Peyer's patch (tissue), 4 donors: ENCODE measurements around the gene FOXF1.

Source experiments
- POLR2A ChIP-seq, 2 donors: fragments of 450-650 bp; IDR thresholded peaks; one replicate each; pipeline ENCODE4 v1.5.1; 2017; ENCODE audit warnings: antibody characterized with exemption in 2 of 2, mild to moderate bottlenecking in 2 of 2, moderate library complexity in 2 of 2
- TF ChIP-seq, protein P1 (sequence below), 6 experiments: fragments of 450-650 bp in 4 of 6; fragments of 200-600 bp in 2 of 6; sonication (generic) in 1 of 6; IDR thresholded peaks; one replicate each; pipeline ENCODE4 v1.5.1; 2017 to 2019; ENCODE audit warnings: antibody characterized with exemption in 6 of 6, mild to moderate bottlenecking in 3 of 6, moderate library complexity in 1 of 6

DNA sequence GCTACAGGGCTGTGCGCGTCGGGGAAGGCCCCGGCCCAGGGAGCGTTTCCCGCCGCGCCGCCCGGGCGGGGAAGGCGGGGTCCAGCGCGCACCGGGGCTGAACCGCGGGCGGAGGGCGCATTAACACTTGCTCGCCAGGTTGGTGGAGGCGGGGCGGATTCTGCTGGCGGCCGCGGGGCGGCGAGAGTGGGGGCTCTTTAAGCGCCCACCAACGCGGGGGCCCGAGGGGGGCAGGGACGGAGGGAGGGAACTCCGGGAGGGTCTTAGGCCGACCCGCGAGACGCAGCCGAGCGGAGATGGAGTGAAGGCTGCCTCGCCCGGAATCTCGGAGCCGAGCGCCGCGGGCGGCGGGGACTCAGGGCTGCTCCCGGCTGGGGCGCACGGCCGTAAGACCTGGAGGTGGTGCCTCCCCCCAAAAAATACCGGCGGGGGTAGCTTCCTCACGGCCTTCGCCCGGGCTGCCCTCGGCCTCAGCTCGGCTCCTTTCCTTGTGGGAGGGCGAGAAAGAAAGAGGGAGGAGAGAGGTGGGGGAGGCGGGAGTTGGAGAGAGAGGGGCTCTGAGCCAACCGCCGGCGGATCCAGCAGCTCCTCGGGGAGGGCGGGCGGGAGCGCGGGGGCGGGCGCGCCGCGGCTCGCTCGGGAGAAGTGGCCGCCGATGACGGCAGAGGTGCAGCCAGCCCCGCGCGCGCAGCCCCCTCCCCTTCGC is 415 bp upstream of the FOXF1 start:
- TF ChIP-seq, protein P1, sequence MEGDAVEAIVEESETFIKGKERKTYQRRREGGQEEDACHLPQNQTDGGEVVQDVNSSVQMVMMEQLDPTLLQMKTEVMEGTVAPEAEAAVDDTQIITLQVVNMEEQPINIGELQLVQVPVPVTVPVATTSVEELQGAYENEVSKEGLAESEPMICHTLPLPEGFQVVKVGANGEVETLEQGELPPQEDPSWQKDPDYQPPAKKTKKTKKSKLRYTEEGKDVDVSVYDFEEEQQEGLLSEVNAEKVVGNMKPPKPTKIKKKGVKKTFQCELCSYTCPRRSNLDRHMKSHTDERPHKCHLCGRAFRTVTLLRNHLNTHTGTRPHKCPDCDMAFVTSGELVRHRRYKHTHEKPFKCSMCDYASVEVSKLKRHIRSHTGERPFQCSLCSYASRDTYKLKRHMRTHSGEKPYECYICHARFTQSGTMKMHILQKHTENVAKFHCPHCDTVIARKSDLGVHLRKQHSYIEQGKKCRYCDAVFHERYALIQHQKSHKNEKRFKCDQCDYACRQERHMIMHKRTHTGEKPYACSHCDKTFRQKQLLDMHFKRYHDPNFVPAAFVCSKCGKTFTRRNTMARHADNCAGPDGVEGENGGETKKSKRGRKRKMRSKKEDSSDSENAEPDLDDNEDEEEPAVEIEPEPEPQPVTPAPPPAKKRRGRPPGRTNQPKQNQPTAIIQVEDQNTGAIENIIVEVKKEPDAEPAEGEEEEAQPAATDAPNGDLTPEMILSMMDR (IDR thresholded peaks at IDR 0.05), result no peak
- no peak for TF ChIP-seq POLR2A (IDR thresholded peaks at IDR 0.05)
